HEK293 (cell line): ENCODE results near the gene ZNF594.

Experiments
- BCL11A ChIP-seq: fragments of 450-650 bp; formaldehyde crosslinking; IDR thresholded peaks from 2 replicates; pipeline ENCODE4 v1.5.1; 2016; ENCODE audit warnings: low read depth, missing biosample characterization, missing genetic modification characterization
- ZNF426 ChIP-seq: fragments of 450-650 bp; formaldehyde crosslinking; IDR thresholded peaks from 2 replicates; pipeline ENCODE4 v1.5.1; 2017; ENCODE audit warnings: missing biosample characterization, missing genetic modification characterization, mild to moderate bottlenecking, inconsistent platforms, moderate library complexity
- TF ChIP-seq, protein P1 (sequence below): fragments of 450-650 bp; formaldehyde crosslinking; IDR thresholded peaks from 2 replicates; pipeline ENCODE4 v1.5.1; 2016; ENCODE audit warnings: missing biosample characterization, missing genetic modification characterization

DNA sequence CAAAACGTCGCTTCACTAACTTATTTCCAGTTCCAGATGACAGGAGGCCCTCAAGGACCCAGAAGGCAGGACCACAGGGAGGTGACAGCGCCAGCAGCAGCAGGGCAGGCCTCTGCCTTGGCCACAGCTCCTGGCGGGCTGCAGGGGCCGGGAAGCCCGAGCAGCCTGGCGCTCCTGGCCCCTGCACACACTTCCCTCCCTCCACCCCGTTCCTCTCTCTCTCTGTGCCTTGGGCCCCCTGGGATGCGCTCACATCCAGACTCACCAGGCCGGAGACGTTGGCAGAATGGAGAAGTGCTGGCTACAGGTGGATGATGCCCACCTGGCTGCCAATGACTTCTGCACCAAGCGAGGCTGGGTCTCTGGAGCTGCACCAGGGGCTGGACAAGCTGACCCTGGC lies 12.7 kb downstream of the ZNF594 start:
- TF ChIP-seq BCL11A (tag by site-specific recombination) (no peak), ZNF426 (tag by site-specific recombination) (no peak)
- TF ChIP-seq, protein P1, sequence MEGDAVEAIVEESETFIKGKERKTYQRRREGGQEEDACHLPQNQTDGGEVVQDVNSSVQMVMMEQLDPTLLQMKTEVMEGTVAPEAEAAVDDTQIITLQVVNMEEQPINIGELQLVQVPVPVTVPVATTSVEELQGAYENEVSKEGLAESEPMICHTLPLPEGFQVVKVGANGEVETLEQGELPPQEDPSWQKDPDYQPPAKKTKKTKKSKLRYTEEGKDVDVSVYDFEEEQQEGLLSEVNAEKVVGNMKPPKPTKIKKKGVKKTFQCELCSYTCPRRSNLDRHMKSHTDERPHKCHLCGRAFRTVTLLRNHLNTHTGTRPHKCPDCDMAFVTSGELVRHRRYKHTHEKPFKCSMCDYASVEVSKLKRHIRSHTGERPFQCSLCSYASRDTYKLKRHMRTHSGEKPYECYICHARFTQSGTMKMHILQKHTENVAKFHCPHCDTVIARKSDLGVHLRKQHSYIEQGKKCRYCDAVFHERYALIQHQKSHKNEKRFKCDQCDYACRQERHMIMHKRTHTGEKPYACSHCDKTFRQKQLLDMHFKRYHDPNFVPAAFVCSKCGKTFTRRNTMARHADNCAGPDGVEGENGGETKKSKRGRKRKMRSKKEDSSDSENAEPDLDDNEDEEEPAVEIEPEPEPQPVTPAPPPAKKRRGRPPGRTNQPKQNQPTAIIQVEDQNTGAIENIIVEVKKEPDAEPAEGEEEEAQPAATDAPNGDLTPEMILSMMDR, result no peak
